RPMI7951 (cell line): ENCODE results near the gene TNRC6C. TPM values are rescaled to one million over a fixed set of nuclear protein-coding genes. Genes with fewer than 3 reads are reported as not detected.

Experiments
- DNase-seq: peaks from one replicate; pipeline ENCODE4 v3.0.0-alpha.2; 2012; ENCODE audit warnings: low read depth
- total RNA-seq: library from RNA; depleted of rRNA; stranded (reverse); fragments of >200 nt; shearing (Covaris generic); gene quantifications from 2 replicates; pipeline ENCODE4 v1.2.3, GENCODE V29; 2014; rRNA removed

TNRC6C gene
- 3.2 and 4.0 TPM in 2 replicates for total RNA-seq

GRCh38 chr17:77957857-77958715 lies at the start of gene TNRC6C:
TSS of gene TNRC6C (plus strand) at chr17:77958703. CDS start at chr17:78004207, 45,504 bp downstream.
- peak; percentile 97 for DNase-seq

- no peak for DNase-seq
These were observed 49.3 kb upstream of the TNRC6C start for GRCh38 chr17:77909236-77909635.

GRCh38 chr17:77909816-77910215 lies 48.7 kb upstream of the TNRC6C start:
- no peak for DNase-seq

GRCh38 chr17:77914385-77915254 lies 43.9 kb upstream of the TNRC6C start:
- DNase-seq = no peak

- DNase-seq = no peak
These were observed 42.9 kb upstream of the TNRC6C start for GRCh38 chr17:77915594-77916021.

- no peak for DNase-seq
These were observed 42.2 kb upstream of the TNRC6C start for GRCh38 chr17:77916264-77916663.

- DNase-seq = no peak
These were observed 41.6 kb upstream of the TNRC6C start for GRCh38 chr17:77916703-77917481.

- no peak for DNase-seq
These were observed 39.2 kb upstream of the TNRC6C start for GRCh38 chr17:77919276-77919675.

- no peak for DNase-seq
These were observed 35.4 kb upstream of the TNRC6C start for GRCh38 chr17:77923135-77923534.

GRCh38 chr17:77923776-77924513 lies 34.6 kb upstream of the TNRC6C start:
- DNase-seq = no peak

- DNase-seq = peak; percentile 47
These were observed 33.7 kb upstream of the TNRC6C start for GRCh38 chr17:77924757-77925336.

GRCh38 chr17:77925831-77926543 lies 32.5 kb upstream of the TNRC6C start:
- no peak for DNase-seq

GRCh38 chr17:77926981-77927380 lies 31.5 kb upstream of the TNRC6C start:
- DNase-seq = no peak

- DNase-seq = no peak
These were observed 30.6 kb upstream of the TNRC6C start for GRCh38 chr17:77927777-77928518.

- DNase-seq = no peak
These were observed 29.9 kb upstream of the TNRC6C start for GRCh38 chr17:77928519-77929179.

- DNase-seq = no peak
These were observed 29.3 kb upstream of the TNRC6C start for GRCh38 chr17:77929180-77929564.

GRCh38 chr17:77929871-77930436 lies 28.5 kb upstream of the TNRC6C start:
- no peak for DNase-seq
